ENCODE data around the gene TTLL12. TPM values are rescaled to one million over a fixed set of nuclear protein-coding genes. Genes with fewer than 3 reads are reported as not detected.
A peak's percentile ranks its signal among the peaks of the same experiment; 100 is the strongest.

Gene TTLL12
- polyA plus RNA-seq, 4 donors = 19.7 to 60.6 (median 27.8) TPM

DNA sequence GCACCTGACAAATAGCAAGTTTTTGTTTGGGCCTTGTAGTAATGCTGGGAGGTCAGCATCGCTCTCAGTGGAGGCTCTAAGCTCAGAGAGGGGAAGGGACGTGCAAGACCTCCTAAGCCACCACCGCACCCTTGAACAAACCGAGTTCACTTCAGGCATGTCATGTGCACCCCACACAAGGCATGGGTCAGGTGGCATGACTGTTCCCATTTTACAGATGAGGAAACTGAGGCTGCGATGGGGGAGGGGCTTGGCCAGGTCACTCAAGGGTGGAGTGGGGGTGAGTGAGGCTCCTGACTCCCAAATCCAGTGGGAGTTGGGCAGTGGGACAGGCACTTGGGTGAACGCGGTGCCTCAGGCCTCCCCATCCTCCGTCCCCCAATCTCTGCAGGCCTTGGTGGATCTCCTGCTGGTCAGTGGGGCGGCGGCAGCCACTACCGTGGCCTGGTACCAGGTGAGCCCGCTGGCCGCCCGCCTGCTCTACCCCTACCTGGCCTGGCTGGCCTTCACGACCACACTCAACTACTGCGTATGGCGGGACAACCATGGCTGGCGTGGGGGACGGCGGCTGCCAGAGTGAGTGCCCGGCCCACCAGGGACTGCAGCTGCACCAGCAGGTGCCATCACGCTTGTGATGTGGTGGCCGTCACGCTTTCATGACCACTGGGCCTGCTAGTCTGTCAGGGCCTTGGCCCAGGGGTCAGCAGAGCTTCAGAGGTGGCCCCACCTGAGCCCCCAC, 24.4 kb downstream of the TTLL12 start:
- H3K36me3 ChIP-seq (ENCODE audit: control insufficient read depth in 3 of 3, insufficient read depth in 2 of 3, low read depth in 1 of 3, low read length in 3 of 3) = peaks cover 0 to 18% (median 0%) of the 10 kb centered on the region in 3 donors
- no peak for DNase-seq
- WGBS, 3 donors = 96 to 97% (median 97%) methylated on average over 22 to 24 of the region's 24 CpGs
- no peak for FAIRE-seq
- H3K4me1 ChIP-seq (ENCODE audit: control insufficient read depth in 3 of 3, insufficient read depth in 2 of 3, low read depth in 1 of 3, low read length in 2 of 3) = peaks cover 0 to 7% (median 5%) of the 10 kb centered on the region in 3 donors
- no peak overlapping the region for H3K27ac ChIP-seq (ENCODE audit: low read depth in 1 of 3, low read length in 2 of 3)
- H3K9me3 ChIP-seq (ENCODE audit: control insufficient read depth in 2 of 2, insufficient read depth in 1 of 2, low read depth in 1 of 2, low read length in 1 of 2) = no peaks in the 10 kb centered on the region
- H3K27me3 ChIP-seq (ENCODE audit: control insufficient read depth in 3 of 3, insufficient read depth in 3 of 3, low read length in 3 of 3) = peaks cover 0 to 9% (median 0%) of the 10 kb centered on the region in 3 donors
- no peak overlapping the region for H3K4me3 ChIP-seq (ENCODE audit: low read depth in 1 of 3, low read length in 3 of 3)

DNA sequence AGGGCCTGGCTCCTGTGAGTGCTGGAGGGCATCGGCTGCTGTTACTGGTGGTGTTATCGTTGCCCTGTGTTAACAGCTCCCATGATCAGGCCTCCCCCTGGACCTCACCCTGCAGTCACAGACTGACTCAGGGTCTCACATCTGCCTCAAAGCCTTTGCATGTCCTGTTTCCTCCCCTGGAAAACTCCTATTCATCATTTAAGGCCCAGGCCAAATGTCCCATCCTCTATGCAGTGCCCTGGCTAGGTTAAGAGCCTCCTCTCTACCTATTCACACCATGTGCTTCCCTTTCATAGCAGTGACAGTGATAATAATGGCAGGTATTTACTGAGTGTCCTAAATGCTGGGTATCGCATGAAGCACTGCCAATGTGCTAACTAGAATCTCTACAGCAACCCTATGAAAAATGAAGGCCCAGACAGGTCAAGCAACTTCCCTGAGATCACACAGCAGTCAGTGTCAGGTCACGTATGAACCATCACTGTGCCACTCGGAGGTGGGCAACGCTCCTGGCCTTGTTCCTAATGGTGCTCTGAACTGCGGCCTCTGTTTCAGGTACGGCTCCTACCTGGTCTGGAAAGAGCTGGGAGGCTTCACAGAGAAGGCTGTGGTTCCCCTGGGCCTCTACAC, 26.3 kb downstream of the TTLL12 start:
- FAIRE-seq (no peak), DNase-seq (no peak)
- WGBS, 3 donors = 86 to 95% (median 93%) methylated on average over 8 of the region's 8 CpGs
- Histone ChIP-seq H3K9me3 (ENCODE audit: control insufficient read depth in 2 of 2, insufficient read depth in 1 of 2, low read depth in 1 of 2, low read length in 1 of 2) (no peaks in the 10 kb centered on the region), H3K4me3 (ENCODE audit: low read depth in 1 of 3, low read length in 3 of 3) (no peak overlapping the region), H3K27me3 (ENCODE audit: control insufficient read depth in 3 of 3, insufficient read depth in 3 of 3, low read length in 3 of 3) (peaks cover 0 to 9% (median 0%) of the 10 kb centered on the region in 3 donors), H3K36me3 (ENCODE audit: control insufficient read depth in 3 of 3, insufficient read depth in 2 of 3, low read depth in 1 of 3, low read length in 3 of 3) (peaks cover 0 to 4% (median 0%) of the 10 kb centered on the region in 3 donors), H3K4me1 (ENCODE audit: control insufficient read depth in 3 of 3, insufficient read depth in 2 of 3, low read depth in 1 of 3, low read length in 2 of 3) (peaks cover 0 to 9% (median 5%) of the 10 kb centered on the region in 3 donors), H3K27ac (ENCODE audit: low read depth in 1 of 3, low read length in 2 of 3) (peak overlapping the region in 1 of 3 donors; percentile 48)

DNA sequence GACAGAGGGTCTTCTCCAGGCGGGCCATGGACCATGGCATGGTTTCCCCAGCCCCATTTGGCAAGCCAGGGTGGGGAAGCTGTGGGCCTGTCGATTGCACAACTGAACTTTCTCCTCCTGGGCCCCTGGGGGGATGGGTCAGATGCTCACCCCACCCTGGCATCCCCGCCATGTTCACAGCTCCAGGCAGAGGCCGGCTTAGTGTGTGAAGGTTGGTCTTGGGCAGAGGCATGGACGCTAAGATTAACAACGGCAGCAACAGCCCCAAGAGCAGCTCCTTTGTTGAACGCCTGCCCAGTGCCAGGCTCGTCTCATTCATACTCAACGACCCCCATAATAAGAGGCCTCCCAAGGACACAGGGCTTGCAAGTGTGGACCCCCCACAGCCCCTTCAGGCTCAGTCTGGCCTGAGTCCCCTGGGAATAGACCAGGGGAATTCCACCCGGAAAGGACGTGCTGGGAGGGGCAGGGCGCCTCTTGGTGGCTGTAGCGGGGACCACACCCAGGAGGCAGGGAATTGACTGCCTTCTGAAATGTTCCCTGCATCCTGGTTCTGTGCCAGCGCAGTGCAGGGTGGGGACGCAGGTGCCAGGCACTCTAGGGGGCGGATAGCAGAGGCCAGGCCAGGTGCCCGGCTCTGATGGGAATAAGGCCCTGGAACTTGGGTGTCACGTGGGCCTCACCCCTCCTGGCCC, 27.3 kb downstream of the TTLL12 start:
- H3K9me3 ChIP-seq (ENCODE audit: control insufficient read depth in 2 of 2, insufficient read depth in 1 of 2, low read depth in 1 of 2, low read length in 1 of 2) = no peaks in the 10 kb centered on the region
- 30 to 56% (median 34%) methylated on average over 16 to 18 of the region's 18 CpGs for WGBS, 3 donors
- FAIRE-seq (no peak), DNase-seq (peak in 1 of 2 donors; percentile 84)
- peaks cover 0 to 9% (median 5%) of the 10 kb centered on the region in 3 donors for H3K4me1 ChIP-seq (ENCODE audit: control insufficient read depth in 3 of 3, insufficient read depth in 2 of 3, low read depth in 1 of 3, low read length in 2 of 3)
- peaks cover 0 to 4% (median 0%) of the 10 kb centered on the region in 3 donors for H3K36me3 ChIP-seq (ENCODE audit: control insufficient read depth in 3 of 3, insufficient read depth in 2 of 3, low read depth in 1 of 3, low read length in 3 of 3)
- peak overlapping the region in 1 of 3 donors; percentile 63 for H3K27ac ChIP-seq (ENCODE audit: low read depth in 1 of 3, low read length in 2 of 3)
- H3K4me3 ChIP-seq (ENCODE audit: low read depth in 1 of 3, low read length in 3 of 3) = no peak overlapping the region
- peaks cover 0 to 9% (median 0%) of the 10 kb centered on the region in 3 donors for H3K27me3 ChIP-seq (ENCODE audit: control insufficient read depth in 3 of 3, insufficient read depth in 3 of 3, low read length in 3 of 3)

DNA sequence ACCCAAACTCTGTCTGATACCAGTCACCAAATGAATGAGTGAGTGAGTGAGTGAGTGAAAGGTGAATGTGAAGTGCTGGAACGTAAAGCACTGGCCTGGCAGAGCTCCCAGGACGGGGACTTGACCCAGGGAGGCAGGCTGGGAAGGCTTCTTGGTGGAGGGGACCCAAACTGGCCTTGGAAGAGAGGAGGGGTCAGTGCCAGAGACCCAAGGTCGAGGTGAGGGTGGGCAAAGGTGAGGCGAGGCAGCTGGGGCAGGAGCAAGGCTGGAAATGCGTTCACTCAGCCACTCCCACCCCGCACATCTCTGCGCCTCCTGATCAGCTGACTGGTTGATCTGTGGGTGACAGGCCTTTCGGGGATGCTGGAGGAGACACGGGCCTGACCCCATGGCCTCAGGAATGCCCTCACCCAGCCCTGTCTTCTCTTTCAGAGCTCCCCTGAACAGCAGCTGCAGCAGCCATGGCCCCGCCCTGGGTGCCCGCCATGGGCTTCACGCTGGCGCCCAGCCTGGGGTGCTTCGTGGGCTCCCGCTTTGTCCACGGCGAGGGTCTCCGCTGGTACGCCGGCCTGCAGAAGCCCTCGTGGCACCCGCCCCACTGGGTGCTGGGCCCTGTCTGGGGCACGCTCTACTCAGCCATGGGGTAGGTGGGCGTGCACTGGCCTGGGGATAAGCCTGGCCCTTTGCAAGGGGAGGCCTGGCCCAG, 28.0 kb downstream of the TTLL12 start:
- 65 to 84% (median 79%) methylated on average over 23 to 24 of the region's 24 CpGs for WGBS, 3 donors
- FAIRE-seq (no peak), DNase-seq (no peak)
- Histone ChIP-seq H3K4me1 (ENCODE audit: control insufficient read depth in 3 of 3, insufficient read depth in 2 of 3, low read depth in 1 of 3, low read length in 2 of 3) (peaks cover 0 to 9% (median 5%) of the 10 kb centered on the region in 3 donors), H3K4me3 (ENCODE audit: low read depth in 1 of 3, low read length in 3 of 3) (no peak overlapping the region), H3K36me3 (ENCODE audit: control insufficient read depth in 3 of 3, insufficient read depth in 2 of 3, low read depth in 1 of 3, low read length in 3 of 3) (peaks cover 0 to 4% (median 0%) of the 10 kb centered on the region in 3 donors), H3K9me3 (ENCODE audit: control insufficient read depth in 2 of 2, insufficient read depth in 1 of 2, low read depth in 1 of 2, low read length in 1 of 2) (no peaks in the 10 kb centered on the region), H3K27me3 (ENCODE audit: control insufficient read depth in 3 of 3, insufficient read depth in 3 of 3, low read length in 3 of 3) (peaks cover 0 to 9% (median 0%) of the 10 kb centered on the region in 3 donors), H3K27ac (ENCODE audit: low read depth in 1 of 3, low read length in 2 of 3) (peak overlapping the region in 1 of 3 donors; percentile 63)

DNA sequence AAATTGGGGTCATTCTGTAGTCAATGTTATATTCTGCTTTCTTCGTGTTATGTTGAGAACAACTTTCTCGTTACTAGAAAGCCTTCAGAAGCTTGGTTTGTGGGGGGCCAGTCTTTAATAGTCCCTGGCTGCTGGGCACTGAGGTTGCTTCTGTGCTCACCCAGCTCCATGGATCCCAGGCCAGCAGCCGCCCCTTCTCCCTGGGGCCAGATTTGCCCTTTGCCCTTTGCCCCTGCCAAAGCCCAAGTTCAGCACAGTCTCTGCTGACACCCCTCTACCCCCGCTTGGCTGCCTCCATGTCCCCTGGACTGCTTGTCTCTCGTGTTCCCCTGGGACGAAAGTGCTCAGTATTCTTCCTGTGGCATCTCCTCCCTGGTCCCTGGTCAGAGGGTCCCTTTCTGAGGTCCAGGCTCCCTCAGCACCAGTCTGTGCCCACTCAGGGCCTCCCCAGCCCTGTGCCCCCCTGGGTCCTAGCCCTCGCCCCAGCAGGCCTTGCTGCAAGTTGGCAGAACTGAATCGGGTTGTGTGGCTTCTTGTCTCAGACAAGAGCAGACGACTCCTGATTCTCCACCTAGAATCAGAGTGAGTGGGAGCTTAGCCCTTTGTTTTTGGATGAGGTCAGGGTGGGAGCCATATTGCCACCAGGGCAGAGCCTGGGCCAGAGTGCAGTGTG, 28.9 kb downstream of the TTLL12 start:
- DNase-seq = no peak
- no peak overlapping the region for H3K27ac ChIP-seq (ENCODE audit: low read depth in 1 of 3, low read length in 2 of 3)
- no peak overlapping the region for H3K4me3 ChIP-seq (ENCODE audit: low read depth in 1 of 3, low read length in 3 of 3)
- peaks cover 0 to 4% (median 0%) of the 10 kb centered on the region in 3 donors for H3K36me3 ChIP-seq (ENCODE audit: control insufficient read depth in 3 of 3, insufficient read depth in 2 of 3, low read depth in 1 of 3, low read length in 3 of 3)
- no peak for FAIRE-seq
- WGBS, 3 donors = 51 to 68% (median 61%) methylated on average over 9 of the region's 9 CpGs
- peaks cover 0 to 9% (median 5%) of the 10 kb centered on the region in 3 donors for H3K4me1 ChIP-seq (ENCODE audit: control insufficient read depth in 3 of 3, insufficient read depth in 2 of 3, low read depth in 1 of 3, low read length in 2 of 3)
- no peaks in the 10 kb centered on the region for H3K9me3 ChIP-seq (ENCODE audit: control insufficient read depth in 2 of 2, insufficient read depth in 1 of 2, low read depth in 1 of 2, low read length in 1 of 2)
- H3K27me3 ChIP-seq (ENCODE audit: control insufficient read depth in 3 of 3, insufficient read depth in 3 of 3, low read length in 3 of 3) = peaks cover 0 to 3% (median 0%) of the 10 kb centered on the region in 3 donors

DNA sequence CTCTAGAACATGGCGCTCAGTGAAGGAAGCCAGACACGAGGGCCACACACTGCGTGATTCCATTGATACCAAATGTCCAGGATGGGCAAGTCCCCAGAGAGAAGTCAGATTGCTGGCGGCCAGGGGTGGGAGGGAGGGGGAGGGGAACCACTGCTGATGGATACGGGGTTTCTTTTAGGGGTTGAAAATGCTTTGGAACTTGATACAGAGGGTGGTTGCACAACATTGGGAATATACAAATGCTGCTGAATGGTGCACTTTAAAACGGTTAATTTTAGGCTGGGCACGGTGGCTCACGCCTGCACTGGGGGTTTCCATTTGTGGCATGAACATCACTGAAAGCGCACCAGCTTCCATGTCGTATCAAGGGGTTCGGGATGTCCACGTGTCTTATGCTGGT, 30.5 kb downstream of the TTLL12 start:
- WGBS, 3 donors = 83 to 87% (median 86%) methylated on average over 12 of the region's 12 CpGs
- no peak for FAIRE-seq
- Histone ChIP-seq H3K4me1 (ENCODE audit: control insufficient read depth in 3 of 3, insufficient read depth in 2 of 3, low read depth in 1 of 3, low read length in 2 of 3) (peaks cover 0 to 11% (median 9%) of the 10 kb centered on the region in 3 donors), H3K27me3 (ENCODE audit: control insufficient read depth in 3 of 3, insufficient read depth in 3 of 3, low read length in 3 of 3) (peaks cover 0 to 11% (median 0%) of the 10 kb centered on the region in 3 donors), H3K9me3 (ENCODE audit: control insufficient read depth in 2 of 2, insufficient read depth in 1 of 2, low read depth in 1 of 2, low read length in 1 of 2) (no peaks in the 10 kb centered on the region), H3K27ac (ENCODE audit: low read depth in 1 of 3, low read length in 2 of 3) (no peak overlapping the region), H3K4me3 (ENCODE audit: low read depth in 1 of 3, low read length in 3 of 3) (no peak overlapping the region), H3K36me3 (ENCODE audit: control insufficient read depth in 3 of 3, insufficient read depth in 2 of 3, low read depth in 1 of 3, low read length in 3 of 3) (peaks cover 0 to 4% (median 0%) of the 10 kb centered on the region in 3 donors)
- DNase-seq = no peak

DNA sequence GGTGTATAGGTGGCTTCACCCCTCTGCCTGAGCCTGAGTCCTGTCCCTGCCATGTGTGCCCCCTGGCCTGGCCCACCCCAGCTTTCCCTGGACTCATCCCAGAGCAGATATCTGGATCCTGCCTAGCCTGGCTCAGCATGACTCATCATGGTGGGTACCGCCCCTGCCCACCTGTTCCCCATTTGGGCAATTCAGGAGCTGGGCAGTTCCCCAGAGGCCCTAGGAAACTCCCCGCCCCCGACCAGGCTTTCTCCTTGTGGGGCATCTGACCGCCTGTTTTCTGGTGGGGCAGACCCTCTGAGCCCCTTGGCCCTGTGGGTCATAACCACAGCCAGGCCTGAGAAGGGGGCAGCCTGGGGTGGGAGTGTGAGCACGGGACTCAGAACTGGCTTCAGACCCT, 31.1 kb downstream of the TTLL12 start:
- Histone ChIP-seq H3K27ac (ENCODE audit: low read depth in 1 of 3, low read length in 2 of 3) (no peak overlapping the region), H3K27me3 (ENCODE audit: control insufficient read depth in 3 of 3, insufficient read depth in 3 of 3, low read length in 3 of 3) (peaks cover 0 to 14% (median 0%) of the 10 kb centered on the region in 3 donors), H3K4me1 (ENCODE audit: control insufficient read depth in 3 of 3, insufficient read depth in 2 of 3, low read depth in 1 of 3, low read length in 2 of 3) (peaks cover 0 to 11% (median 9%) of the 10 kb centered on the region in 3 donors), H3K9me3 (ENCODE audit: control insufficient read depth in 2 of 2, insufficient read depth in 1 of 2, low read depth in 1 of 2, low read length in 1 of 2) (no peaks in the 10 kb centered on the region), H3K36me3 (ENCODE audit: control insufficient read depth in 3 of 3, insufficient read depth in 2 of 3, low read depth in 1 of 3, low read length in 3 of 3) (no peaks in the 10 kb centered on the region), H3K4me3 (ENCODE audit: low read depth in 1 of 3, low read length in 3 of 3) (no peak overlapping the region)
- 64 to 82% (median 76%) methylated on average over 5 of the region's 5 CpGs for WGBS, 3 donors
- DNase-seq (no peak), FAIRE-seq (no peak)

All from small intestine (tissue), 7 donors.